GM23338 (cell line): Measurements from ENCODE around the gene CRABP1.

Experiments used
- CREB1 ChIP-seq: fragments of 250-450 bp; sonication (Bioruptor Pico); IDR thresholded peaks from 2 replicates; pipeline ENCODE4 v1.5.0; 2020; ENCODE audit warnings: low read depth, mild to moderate bottlenecking, moderate library complexity
- CTCF ChIP-seq, 2 experiments: fragments of 200-600 bp in 1 of 2; sonication (generic) in 1 of 2; conservative IDR thresholded peaks; 2 replicates each; pipeline versions ENCODE4 v1.5.1 to v1.6.1; 2016 to 2017; ENCODE audit warnings: antibody characterized with exemption in 2 of 2, low read depth in 2 of 2, mild to moderate bottlenecking in 2 of 2, moderate library complexity in 1 of 2
- EZH2 ChIP-seq: fragments of 200-600 bp; sonication (generic); IDR thresholded peaks from one replicate; pipeline ENCODE4 v1.8.0; 2017; ENCODE audit warnings: antibody characterized with exemption, mild to moderate bottlenecking, low read depth; ENCODE audit not compliant: unreplicated experiment
- EZH2phosphoT487 ChIP-seq: fragments of 200-600 bp; sonication (generic); IDR thresholded peaks from one replicate; pipeline ENCODE4 v1.8.1; 2018; ENCODE audit warnings: antibody characterized with exemption; ENCODE audit not compliant: unreplicated experiment
- JUNB ChIP-seq: IDR thresholded peaks from one replicate; pipeline ENCODE4 v1.6.1; 2016; ENCODE audit warnings: antibody characterized with exemption; ENCODE audit not compliant: unreplicated experiment
- POLR2AphosphoS5 ChIP-seq: IDR thresholded peaks from 2 replicates; pipeline ENCODE4 v1.6.1; 2016; ENCODE audit warnings: antibody characterized with exemption, low read depth
- REST ChIP-seq: IDR thresholded peaks from one replicate; pipeline ENCODE4 v1.6.1; 2018; ENCODE audit warnings: antibody characterized with exemption; ENCODE audit not compliant: unreplicated experiment
- ZNF462 ChIP-seq: fragments of 250-450 bp; sonication (Bioruptor Pico); IDR thresholded peaks from 2 replicates; pipeline ENCODE4 v1.5.0; 2020; ENCODE audit warnings: mild to moderate bottlenecking, moderate library complexity

- TF ChIP-seq CTCF (conservative IDR thresholded peaks at IDR 0.05; ENCODE audit: low read depth in 2 of 2) (no peak), REST (no peak), POLR2AphosphoS5 (no peak), EZH2 (no peak), JUNB (no peak), CREB1 (no peak), EZH2phosphoT487 (no peak), ZNF462 (no peak)
Observed at GRCh38 chr15:78324144-78324543, 16.0 kb upstream of the CRABP1 start.
